ENCODE results near the gene SHCBP1L.

The SHCBP1L gene

GRCh38 chr1:182955596-182956588 is 2.9 kb upstream of the SHCBP1L start:
- TF ChIP-seq EGR1 (IDR thresholded peaks at IDR 0.05), result no peak
- no peak for TF ChIP-seq EP300 (IDR thresholded peaks at IDR 0.05; ENCODE audit: borderline replicate concordance)
- TF ChIP-seq YY1 (IDR thresholded peaks at IDR 0.05; ENCODE audit: low read depth), result no peak
- TF ChIP-seq NFIC (IDR thresholded peaks at IDR 0.05), result no peak
- no peak for TF ChIP-seq RAD21 (IDR thresholded peaks at IDR 0.05; ENCODE audit: low read depth)
- TF ChIP-seq, protein P1, sequence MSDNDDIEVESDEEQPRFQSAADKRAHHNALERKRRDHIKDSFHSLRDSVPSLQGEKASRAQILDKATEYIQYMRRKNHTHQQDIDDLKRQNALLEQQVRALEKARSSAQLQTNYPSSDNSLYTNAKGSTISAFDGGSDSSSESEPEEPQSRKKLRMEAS (IDR thresholded peaks at IDR 0.05), result no peak
- TF ChIP-seq FOXM1 (IDR thresholded peaks at IDR 0.05; ENCODE audit: borderline replicate concordance, low read depth), result no peak
- TF ChIP-seq, protein P2, sequence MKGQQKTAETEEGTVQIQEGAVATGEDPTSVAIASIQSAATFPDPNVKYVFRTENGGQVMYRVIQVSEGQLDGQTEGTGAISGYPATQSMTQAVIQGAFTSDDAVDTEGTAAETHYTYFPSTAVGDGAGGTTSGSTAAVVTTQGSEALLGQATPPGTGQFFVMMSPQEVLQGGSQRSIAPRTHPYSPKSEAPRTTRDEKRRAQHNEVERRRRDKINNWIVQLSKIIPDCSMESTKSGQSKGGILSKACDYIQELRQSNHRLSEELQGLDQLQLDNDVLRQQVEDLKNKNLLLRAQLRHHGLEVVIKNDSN (IDR thresholded peaks at IDR 0.05), result no peak
- no peak for TF ChIP-seq TEAD4 (IDR thresholded peaks at IDR 0.05)

GRCh38 chr1:182953826-182954225 is 860 bp upstream of the SHCBP1L start:
- TF ChIP-seq EP300 (IDR thresholded peaks at IDR 0.05; ENCODE audit: borderline replicate concordance), result no peak
- no peak for TF ChIP-seq NFIC (IDR thresholded peaks at IDR 0.05)

DNA sequence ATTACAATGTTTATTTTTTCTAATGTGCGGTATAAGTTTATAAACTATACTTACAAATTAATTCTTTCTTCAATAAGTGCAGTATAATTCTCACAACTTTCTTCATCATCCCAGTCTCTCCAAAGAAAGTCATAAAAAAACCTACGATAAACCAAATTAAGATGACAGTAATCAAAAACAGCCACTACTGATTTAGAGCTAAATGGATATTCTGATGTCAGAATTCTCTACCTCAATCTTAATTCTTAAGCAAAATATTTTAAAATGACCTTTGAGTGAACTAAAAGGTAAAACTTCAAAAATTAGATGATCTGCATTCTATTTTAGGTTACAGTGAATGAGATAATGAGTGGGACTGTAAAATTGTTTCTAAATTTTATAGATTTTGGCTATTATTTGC is 13.6 kb downstream of the SHCBP1L start:
- TF ChIP-seq EP300 (IDR thresholded peaks at IDR 0.05; ENCODE audit: borderline replicate concordance) (no peak), FOXM1 (IDR thresholded peaks at IDR 0.05; ENCODE audit: borderline replicate concordance, low read depth) (no peak), ZBTB7A (IDR thresholded peaks at IDR 0.05; ENCODE audit: low read depth) (no peak), REST (IDR thresholded peaks at IDR 0.05; ENCODE audit: low read depth) (no peak), RAD21 (IDR thresholded peaks at IDR 0.05; ENCODE audit: low read depth) (no peak)

- no peak for TF ChIP-seq RAD21 (IDR thresholded peaks at IDR 0.05; ENCODE audit: low read depth)
- no peak for TF ChIP-seq NFIC (IDR thresholded peaks at IDR 0.05)
- TF ChIP-seq TCF12 (IDR thresholded peaks at IDR 0.05; ENCODE audit: low read depth), result no peak
- no peak for TF ChIP-seq ZBTB7A (IDR thresholded peaks at IDR 0.05; ENCODE audit: low read depth)
- no peak for TF ChIP-seq TAF1 (IDR thresholded peaks at IDR 0.05; ENCODE audit: low read depth)
- TF ChIP-seq, protein P1 (IDR thresholded peaks at IDR 0.05), result no peak
- TF ChIP-seq, protein P2 (IDR thresholded peaks at IDR 0.05), result no peak
- no peak for TF ChIP-seq CEBPB (IDR thresholded peaks at IDR 0.05)
- TF ChIP-seq EP300 (IDR thresholded peaks at IDR 0.05; ENCODE audit: borderline replicate concordance), result no peak
- no peak for TF ChIP-seq CREB1 (IDR thresholded peaks at IDR 0.05; ENCODE audit: low read depth)
- no peak for TF ChIP-seq EGR1 (IDR thresholded peaks at IDR 0.05)
- TF ChIP-seq FOXM1 (IDR thresholded peaks at IDR 0.05; ENCODE audit: borderline replicate concordance, low read depth), result no peak
- no peak for TF ChIP-seq REST (IDR thresholded peaks at IDR 0.05; ENCODE audit: low read depth)
- TF ChIP-seq TEAD4 (IDR thresholded peaks at IDR 0.05), result no peak
- TF ChIP-seq YY1 (IDR thresholded peaks at IDR 0.05; ENCODE audit: low read depth), result no peak
These were observed 17.2 kb downstream of the SHCBP1L start for GRCh38 chr1:182935716-182936115.

DNA sequence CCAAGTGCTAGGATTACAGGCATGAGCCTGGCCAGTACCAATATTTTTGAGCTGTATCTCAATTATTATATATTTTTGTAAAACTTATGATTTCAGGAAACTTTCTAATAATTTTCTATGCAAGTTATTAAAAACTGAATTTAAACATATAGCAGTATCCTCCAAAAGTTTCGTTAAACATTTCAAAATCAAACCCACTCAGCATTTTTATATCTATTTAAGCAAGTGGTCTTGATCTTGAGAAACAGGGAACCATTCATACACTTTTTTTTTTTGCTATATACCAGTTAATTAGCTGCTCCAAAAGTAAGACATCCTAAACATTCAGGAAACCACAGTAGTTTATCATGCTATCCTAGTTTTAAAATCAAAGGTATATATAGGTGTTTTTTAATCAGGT is 22.0 kb downstream of the SHCBP1L start:
- TF ChIP-seq EGR1 (IDR thresholded peaks at IDR 0.05) (no peak), TAF1 (IDR thresholded peaks at IDR 0.05; ENCODE audit: low read depth) (no peak), RAD21 (IDR thresholded peaks at IDR 0.05; ENCODE audit: low read depth) (no peak), YY1 (IDR thresholded peaks at IDR 0.05; ENCODE audit: low read depth) (no peak), NFIC (IDR thresholded peaks at IDR 0.05) (no peak), REST (IDR thresholded peaks at IDR 0.05; ENCODE audit: low read depth) (no peak), ZBTB7A (IDR thresholded peaks at IDR 0.05; ENCODE audit: low read depth) (no peak), FOXM1 (IDR thresholded peaks at IDR 0.05; ENCODE audit: borderline replicate concordance, low read depth) (no peak), CREB1 (IDR thresholded peaks at IDR 0.05; ENCODE audit: low read depth) (no peak), EP300 (IDR thresholded peaks at IDR 0.05; ENCODE audit: borderline replicate concordance) (no peak), TCF12 (IDR thresholded peaks at IDR 0.05; ENCODE audit: low read depth) (no peak)
- TF ChIP-seq, protein P2 (IDR thresholded peaks at IDR 0.05), result no peak
- TF ChIP-seq, protein P1 (IDR thresholded peaks at IDR 0.05), result no peak

Data from Ishikawa (cell line).